Measurements from ENCODE around the gene UBAP2L. TPM values are rescaled to one million over a fixed set of nuclear protein-coding genes. Genes with fewer than 3 reads are reported as not detected.
A peak's percentile ranks its signal among the peaks of the same experiment; 100 is the strongest.
"Not testable (repeated sequence)": the region's sequence is repeated elsewhere in the genome, so short reads cannot be mapped to it uniquely, and the experiment has no call there.

The UBAP2L gene
- total and polyA plus RNA-seq, 11 donors, result 57.4 to 142 (median 97.6) TPM

DNA sequence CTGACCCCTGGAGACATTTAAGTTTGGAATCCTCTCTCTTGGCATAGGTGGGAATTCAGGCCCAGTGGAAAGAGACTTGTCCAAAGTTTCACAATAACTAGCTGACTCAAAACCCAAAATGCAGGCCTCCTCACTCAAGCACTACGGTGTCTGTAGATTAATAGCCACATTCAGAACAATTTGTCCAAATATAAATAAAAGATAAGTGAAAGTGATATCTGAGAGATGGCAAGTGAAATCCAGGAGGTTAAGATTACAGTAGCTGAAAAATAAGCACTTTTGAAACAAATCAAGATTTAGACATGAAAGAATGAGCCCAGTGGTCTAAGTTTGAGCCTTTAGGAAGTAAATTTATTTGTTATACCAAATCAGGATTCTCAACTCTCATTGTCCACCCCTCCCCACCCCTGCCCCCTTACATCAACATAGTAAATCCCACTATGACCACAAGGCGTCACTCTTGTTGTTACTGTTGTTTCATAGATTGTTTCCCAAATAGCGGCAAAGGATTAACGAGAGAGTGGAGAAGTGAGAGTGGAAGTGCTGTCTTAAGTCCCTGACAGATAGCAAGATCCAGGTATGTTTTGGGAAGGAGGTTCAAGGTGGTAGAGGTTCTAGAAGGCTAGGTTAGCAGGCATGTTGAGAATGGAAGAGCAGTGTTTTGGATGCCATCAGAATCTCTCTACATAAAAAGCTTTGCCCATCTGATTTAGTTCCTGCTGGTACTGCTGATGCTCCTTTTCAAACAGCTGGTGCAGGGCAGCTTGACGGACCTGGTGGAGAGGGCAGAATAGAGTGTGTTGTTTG, 21.8 kb upstream of the UBAP2L start:
- DNase-seq, result peak in 1 of 5 donors; percentile 28
- Histone ChIP-seq H3K4me1 (peaks cover 0 to 5% (median 0%) of the 10 kb centered on the region in 12 donors), H3K27me3 (no peaks in the 10 kb centered on the region), H3K27ac (peak overlapping the region in 1 of 12 donors; percentile 25), H3K36me3 (no peaks in the 10 kb centered on the region), H3K9me3 (no peaks in the 10 kb centered on the region), H3K4me3 (no peak overlapping the region)
- WGBS, 4 donors, result 6 to 8% (median 7%) methylated on average over 5 of the region's 5 CpGs
- intact Hi-C loops (cut with DNase I), result loop anchor here in 9 of 10 donors (1.0 to 10.0 kb wide), 8 partner anchors 68 to 136 kb away; partner anchors contain the start of genes HAX1 (in 6 of the 9), AQP10 (in 1 of the 9) and ATP8B2 (in 1 of the 9)
- ATAC-seq, result peak; percentile 48 to 79 (median 68)
- TF ChIP-seq POLR2A (IDR thresholded peaks at IDR 0.05) (no peak), CTCF (IDR thresholded peaks at IDR 0.05) (peak; percentile 39 to 64 (median 56))

DNA sequence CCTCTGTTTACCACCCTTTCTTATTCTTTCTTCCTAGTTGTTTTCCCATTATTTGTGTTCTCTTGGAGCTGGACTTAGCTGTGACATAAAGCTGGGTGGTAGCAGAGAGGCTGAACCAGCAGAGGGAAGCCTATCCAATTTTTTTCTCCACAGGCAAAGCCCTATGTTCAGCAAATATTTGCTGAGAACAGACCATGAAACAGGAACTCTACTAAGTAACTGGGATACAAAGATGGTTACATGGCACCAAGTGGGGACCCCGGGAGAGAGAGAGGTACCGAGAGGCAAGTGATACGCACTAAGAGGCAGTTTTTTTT, 21.2 kb upstream of the UBAP2L start:
- TF ChIP-seq CTCF (IDR thresholded peaks at IDR 0.05) (no peak), POLR2A (IDR thresholded peaks at IDR 0.05) (no peak)
- peak overlapping the region in 1 of 12 donors; percentile 25 for H3K27ac ChIP-seq
- no peak overlapping the region for H3K4me3 ChIP-seq

GRCh38 chr1:154205778-154206177, 15.0 kb upstream of the UBAP2L start:
- intact Hi-C loops (cut with DNase I), result loop anchor here in 1 of 10 donors (10.0 kb wide), 2 partner anchors 59 to 129 kb away; no protein-coding TSS in a partner anchor
- DNase-seq, H3K27me3 ChIP-seq, H3K9me3 ChIP-seq, ATAC-seq, H3K4me1 ChIP-seq, H3K4me3 ChIP-seq, H3K27ac ChIP-seq: not testable (repeated sequence)
- peaks cover 0 to 61% (median 58%) of the 10 kb centered on the region in 9 donors for H3K36me3 ChIP-seq
- WGBS, 4 donors, result 90 to 95% (median 94%) methylated on average over 11 of the region's 11 CpGs

More for the DNA sequence above, 21.2 kb upstream of the UBAP2L start:
- H3K27me3 ChIP-seq, result no peaks in the 10 kb centered on the region
- peak in 2 of 4 donors; percentile 11 to 27 for ATAC-seq
- intact Hi-C loops (cut with DNase I), result loop anchor here in 8 of 10 donors (2.0 to 10.0 kb wide), 7 partner anchors 68 to 135 kb away; partner anchors contain the start of genes HAX1 (in 5 of the 8), AQP10 (in 1 of the 8) and ATP8B2 (in 1 of the 8)
- WGBS, 4 donors, result 91 to 96% (median 92%) methylated on average over 3 of the region's 3 CpGs
- no peaks in the 10 kb centered on the region for H3K9me3 ChIP-seq
- no peaks in the 10 kb centered on the region for H3K36me3 ChIP-seq
- no peak for DNase-seq
- H3K4me1 ChIP-seq, result peaks cover 0 to 5% (median 0%) of the 10 kb centered on the region in 12 donors

DNA sequence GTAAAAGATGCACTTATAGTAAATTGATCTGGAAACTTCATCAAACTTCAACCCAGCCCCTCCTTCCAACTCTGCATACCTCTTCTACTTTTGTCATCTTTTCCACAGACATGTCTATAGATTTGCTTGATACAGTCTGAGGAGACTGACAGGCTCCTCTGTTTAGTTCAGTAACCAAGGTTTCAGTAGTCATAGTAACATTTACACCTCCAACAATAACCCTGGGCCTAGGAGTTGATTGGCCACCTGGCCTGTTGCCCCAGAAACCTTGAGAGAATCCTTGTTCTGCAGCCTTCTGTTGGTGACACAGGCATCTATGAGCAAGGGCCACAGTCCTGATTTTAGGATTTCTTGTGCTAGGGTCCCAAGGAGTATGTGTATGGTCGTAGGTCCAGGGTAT, 14.6 kb upstream of the UBAP2L start, which contains the start of gene CFAP141:
CFAP141 (minus strand) TSS at position 138 of the 400 bp plus-strand sequence; CDS start at position 112, 26 bp downstream.
- H3K4me1 ChIP-seq, result peaks cover 0 to 4% (median 0%) of the 10 kb centered on the region in 12 donors
- no peak within 1 kb of the TSS for H3K4me3 ChIP-seq
- 62 to 100% (median 77%) methylated on average over 1 of the region's 1 CpG for WGBS, 4 donors
- no peaks in the 10 kb centered on the region for H3K27me3 ChIP-seq
- ATAC-seq (peak in 2 of 4 donors; percentile 11 to 25), DNase-seq (no peak)
- no peaks in the 10 kb centered on the region for H3K9me3 ChIP-seq
- intact Hi-C loops (cut with DNase I), result loop anchor here in 1 of 10 donors (10.0 kb wide), 2 partner anchors 59 to 129 kb away; no protein-coding TSS in a partner anchor
- H3K36me3 ChIP-seq, result peaks cover 0 to 65% (median 62%) of the 10 kb centered on the region in 9 donors
- H3K27ac ChIP-seq, result no peak within 1 kb of the TSS
- TF ChIP-seq CTCF (IDR thresholded peaks at IDR 0.05), result no peak
- TF ChIP-seq POLR2A (IDR thresholded peaks at IDR 0.05), result no peak

Data from heart left ventricle (tissue), 16 donors.